NCI-H69 (cell line): ENCODE measurements around the gene CDK5RAP1.

Source experiments
- DNase-seq: peaks from one replicate; lab custom pipeline; 2025; lab: John Stamatoyannopoulos, UW

CDK5RAP1 gene

DNA sequence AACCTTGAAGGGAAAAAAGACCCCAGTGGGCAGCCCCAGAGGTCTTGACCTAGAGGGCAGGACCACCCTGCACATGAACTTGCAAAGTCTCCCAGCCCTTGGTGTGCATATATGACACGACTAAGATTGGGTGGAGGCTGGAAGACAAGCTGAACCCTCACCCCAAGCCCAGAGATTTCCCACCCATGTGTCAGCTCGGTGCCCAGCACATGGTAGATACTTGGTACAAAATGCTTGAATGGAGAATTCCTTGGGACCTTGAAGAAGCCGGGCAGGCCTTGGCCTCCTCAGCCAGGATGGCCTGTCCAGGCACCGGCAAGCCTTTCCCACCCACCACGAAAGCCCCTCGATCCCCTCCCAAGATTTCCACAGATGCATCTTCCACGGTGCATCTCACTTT, 67.7 kb downstream of the CDK5RAP1 start:
- no peak for DNase-seq

DNA sequence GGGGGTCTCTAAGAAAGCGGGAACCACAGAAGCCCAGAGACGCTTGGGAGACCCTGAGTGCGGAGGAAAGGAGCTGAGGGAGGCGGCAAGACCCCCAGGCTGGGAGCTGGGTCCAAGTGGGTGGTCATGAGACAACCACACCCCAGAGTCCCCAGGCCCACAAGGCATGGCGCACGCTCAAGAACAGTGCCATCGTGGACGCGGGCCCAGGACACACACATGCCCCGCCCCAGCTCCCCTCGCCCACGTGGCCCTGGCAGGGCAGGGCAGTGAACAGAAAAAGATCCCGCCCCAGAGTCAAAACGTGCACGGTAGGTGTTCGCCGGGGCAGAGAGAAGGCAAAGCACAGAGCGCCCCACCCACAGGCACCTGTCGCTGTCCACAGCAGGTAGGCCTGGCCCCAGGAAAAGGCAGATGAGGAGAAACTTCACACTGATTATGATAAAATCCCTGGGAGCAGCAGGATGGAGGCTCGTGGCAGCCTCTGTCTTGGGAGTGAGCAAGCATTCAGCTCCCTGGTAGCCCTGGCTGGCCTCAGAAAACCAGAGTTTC, 68.3 kb downstream of the CDK5RAP1 start:
- DNase-seq = peak; percentile 23

DNA sequence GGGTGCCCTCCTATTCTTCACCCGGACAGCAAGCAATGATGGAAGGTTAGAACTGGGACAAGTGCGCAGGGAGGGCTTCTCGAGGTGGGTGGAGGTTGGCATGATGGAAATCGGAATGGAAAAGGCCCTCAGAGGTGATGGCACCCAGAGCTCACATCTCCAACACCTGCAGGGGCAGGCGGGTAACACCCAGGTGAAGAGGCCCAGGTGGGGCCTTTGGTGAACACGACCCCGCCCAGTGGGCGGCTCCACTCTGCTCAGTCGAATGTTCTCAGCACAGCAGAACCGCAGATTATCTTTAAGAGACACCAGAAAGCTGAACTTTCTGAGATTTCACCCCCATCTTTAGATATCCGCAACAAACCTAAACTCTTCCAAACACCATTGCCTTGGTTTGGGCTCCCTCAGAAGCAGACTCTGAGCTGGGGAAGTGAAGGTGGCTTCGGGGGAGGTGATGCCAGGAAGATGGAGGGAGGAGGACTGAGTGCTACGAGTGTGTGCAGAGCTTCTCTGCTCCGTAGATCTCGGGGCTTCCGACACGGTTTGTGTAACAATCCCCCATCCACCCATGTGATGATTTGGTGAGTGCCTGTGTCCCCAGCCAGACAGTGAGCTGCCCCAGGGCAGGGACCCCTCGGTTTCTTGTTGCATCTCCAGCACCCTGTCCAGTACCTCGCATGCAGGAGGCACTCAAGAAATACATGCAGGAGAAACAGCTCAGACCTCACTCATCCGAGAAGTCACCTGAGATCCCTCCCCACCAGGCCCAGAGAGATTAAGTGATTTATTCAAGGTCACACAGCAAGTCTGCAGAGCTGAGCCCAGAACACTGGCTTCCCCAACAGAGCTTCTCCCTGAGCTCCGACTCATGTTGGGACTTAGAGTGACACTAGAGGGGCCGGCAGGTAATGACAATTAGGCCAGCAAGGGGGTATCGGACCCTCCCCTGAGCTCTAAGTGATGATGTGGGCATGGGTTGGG, 72.9 kb downstream of the CDK5RAP1 start:
- DNase-seq = no peak

DNA sequence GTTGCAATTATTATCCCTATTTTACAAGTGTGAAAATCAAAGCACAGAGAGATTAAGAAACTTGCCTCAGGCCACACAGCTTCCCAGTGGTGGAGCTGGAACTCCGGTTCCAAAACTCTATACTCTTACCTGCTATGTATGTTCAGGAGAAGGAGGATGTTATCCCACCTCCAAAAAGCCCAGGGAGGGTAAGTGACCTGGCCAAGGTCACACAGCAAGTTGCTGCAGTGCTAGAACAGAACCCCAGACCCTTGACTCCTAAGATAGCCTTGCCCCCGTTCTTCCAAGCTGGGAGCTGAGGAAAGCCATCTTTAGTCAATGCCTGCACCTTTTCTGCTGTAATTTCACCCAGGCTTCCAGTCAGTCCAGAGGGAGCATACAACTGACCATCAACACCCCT, 76.0 kb downstream of the CDK5RAP1 start:
- no peak for DNase-seq

DNA sequence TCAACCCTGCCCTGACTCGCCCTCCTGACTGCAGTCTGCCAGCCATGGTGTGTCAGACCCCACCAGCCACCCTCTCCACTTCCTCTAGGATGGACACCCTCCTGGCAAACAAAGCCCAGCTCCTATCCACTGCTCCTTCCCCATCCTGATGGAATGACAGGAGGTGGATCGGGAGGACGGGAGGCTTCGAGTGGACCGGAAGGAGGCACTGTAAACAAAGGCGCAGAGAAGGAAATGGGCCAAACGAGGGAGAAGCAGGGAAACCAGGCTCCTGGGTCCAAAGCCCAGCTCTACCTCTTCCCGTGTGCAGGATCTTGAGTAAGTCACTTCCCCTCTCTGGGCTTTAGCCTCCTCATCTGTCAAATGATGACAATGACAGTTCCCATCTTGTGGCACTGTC, 78.1 kb downstream of the CDK5RAP1 start:
- DNase-seq = no peak

DNA sequence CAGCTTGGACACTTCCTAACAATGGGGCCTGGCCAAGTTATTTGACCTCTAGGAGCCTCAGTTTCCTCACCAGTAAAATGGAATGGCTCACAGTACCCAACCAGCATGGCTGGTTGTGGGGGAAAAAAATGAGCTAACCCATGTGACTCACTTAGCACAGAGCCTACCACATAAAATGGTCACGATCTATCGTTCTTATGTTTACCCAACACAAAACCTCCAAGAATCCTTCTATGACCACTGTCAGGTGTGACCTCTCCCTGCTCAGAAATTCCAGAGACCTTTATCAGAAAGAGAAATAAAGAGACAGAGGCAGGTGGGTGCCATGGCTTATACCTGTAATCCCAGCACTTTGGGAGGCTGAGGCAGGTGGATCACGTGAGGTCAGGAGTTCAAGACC, 78.9 kb downstream of the CDK5RAP1 start:
- no peak for DNase-seq

DNA sequence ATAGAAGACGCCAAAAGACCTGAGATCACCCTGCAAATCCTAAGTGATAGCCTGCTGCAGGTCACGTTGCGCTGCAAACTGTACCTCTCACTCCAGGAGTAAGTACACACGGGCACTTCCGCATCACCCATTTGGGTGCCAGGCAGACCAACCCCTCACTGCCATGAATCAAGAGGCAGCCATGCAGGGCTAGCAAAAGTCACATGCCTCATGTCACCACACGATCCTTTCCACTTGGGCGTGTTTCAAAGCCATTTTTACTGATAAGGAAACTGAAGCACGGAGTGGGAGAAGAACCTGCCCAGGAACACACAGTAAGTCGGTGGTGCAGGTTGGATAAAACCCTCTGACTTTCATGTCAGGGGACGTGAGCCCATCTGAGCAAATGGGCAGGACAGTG, 81.3 kb downstream of the CDK5RAP1 start:
- DNase-seq = no peak

DNA sequence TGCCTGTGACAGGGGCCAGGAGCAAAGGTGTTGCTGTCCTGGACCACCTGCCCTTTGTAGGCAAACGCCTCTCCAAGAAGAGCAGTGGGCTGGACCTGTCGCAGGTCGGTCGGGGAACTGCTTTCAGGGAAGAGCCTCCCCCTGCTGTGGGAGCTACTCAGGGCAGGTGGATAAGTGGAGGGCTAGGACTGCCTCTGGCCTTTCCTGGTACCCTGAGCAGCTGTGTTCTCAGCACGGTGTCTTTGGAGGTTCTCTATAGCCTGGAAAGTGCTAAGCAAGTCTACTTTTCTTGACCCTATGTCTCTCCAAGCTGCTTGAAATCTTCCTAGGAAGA, 83.3 kb downstream of the CDK5RAP1 start:
- peak; percentile 44 for DNase-seq

DNA sequence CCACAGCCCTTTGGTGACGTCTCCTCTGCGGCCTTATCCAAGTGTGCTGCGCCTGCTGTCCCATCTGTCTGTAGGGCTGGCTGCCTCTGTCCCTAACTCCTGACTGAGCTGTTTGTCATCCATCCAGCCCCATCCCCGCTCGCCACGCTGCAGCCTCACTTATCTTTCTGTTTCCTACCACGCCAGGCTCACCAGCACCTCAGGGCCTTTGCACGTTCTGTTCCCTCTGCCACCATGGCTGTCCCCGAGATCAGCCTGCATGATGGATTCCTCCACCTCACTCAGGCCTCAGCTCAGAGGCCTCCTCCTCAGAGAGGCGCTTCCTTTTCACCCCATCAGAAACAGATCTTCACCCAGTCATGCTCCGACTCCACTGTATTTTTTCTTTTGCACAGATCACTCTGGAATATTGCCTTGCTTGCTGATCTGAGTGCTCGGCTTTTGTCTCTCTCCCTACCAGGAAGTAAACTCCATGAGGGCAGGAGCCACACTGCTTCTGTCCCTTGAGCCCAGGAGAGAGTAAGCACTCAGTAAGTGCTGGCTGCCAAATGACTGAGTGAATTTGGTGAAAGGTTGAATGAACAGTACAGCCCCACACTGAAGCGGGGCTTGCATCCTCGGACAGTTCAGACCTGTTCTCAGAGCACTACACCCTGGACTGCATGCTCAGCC, 83.8 kb downstream of the CDK5RAP1 start:
- DNase-seq = no peak

DNA sequence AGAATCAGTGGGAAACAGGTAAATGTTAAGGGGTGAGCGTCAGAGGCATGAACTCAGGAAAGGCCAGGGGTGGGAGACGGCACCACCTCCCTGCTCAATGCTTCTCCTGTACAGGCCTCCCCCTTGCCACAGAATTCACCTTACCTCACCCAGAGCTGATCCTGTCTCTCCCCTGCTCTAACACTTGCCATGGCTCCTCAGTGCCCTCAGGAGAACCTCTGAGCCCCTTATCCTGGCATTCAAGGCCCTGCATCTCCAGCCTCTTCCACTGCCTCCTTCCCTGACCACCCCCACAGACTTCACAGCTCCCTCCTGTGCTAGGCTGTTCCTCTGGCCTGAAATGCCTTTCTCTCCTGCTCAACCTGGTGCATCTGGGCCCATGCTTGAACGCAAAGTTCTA, 84.4 kb downstream of the CDK5RAP1 start:
- no peak for DNase-seq

DNA sequence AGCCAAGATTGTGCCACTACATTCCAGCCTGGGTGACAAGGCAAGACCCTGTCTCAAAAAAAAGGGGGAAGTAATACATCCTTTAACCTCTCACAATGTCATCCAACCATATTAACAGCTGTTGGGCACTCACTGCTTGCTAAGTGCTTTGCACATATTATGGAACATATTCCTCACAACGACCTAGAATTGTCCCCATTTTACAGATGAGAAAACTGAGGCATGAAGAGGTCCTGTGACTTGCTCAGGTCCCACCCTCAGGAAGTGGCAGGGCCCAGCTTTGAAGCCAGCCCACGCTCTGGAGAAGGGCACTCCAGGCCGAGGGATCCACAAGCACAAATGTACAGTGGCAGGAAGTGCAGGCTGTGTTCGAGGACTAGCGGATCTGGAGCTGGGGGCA, 85.0 kb downstream of the CDK5RAP1 start:
- no peak for DNase-seq

DNA sequence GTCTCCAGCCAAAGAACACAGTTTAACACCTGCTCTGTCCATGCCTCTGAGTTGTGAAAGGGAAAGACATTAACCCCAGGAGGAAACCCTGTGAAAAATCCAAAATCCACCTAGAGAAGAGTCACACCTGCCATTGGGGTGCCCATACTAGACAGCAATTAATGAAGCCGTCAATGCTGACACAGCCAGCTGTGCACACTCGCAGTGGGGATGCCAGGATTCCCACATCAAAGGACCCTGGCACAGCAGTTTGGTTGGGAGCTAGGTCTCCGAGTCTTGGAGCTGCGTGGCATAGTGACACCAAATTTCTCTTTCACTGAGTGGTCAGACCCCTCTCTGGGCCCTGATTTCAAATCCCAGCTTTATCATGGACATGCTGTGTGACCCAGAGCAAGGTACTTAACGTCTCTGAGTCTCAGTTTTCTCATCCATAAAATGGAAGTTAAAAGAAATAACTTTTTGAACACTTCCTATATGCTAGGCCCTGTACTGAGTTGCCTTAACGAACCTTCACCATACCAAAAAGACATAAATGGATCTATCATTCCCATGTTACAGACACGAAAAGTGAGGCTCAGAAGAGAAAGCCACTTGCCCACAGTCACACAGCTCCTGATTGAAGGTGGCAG, 87.5 kb downstream of the CDK5RAP1 start:
- no peak for DNase-seq

DNA sequence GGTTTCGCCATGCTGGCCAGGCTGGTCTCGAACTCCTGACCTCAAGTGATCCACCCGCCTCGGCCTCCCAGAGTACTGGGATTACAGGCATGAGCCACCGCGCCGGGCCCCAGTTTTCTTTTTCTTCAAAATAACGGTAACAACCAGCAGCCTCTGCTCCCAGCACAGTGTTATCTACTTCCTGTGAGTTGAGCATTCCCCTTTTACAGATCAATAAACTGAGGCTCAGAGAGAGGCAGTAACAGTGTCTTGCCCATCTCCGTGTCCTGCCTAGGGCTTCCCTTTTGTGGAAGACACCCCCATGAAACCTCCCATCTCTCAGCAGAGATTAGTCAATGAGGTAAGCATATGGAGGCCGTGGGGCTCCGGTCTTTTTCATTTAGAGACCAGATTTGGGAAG, 88.7 kb downstream of the CDK5RAP1 start:
- no peak for DNase-seq

DNA sequence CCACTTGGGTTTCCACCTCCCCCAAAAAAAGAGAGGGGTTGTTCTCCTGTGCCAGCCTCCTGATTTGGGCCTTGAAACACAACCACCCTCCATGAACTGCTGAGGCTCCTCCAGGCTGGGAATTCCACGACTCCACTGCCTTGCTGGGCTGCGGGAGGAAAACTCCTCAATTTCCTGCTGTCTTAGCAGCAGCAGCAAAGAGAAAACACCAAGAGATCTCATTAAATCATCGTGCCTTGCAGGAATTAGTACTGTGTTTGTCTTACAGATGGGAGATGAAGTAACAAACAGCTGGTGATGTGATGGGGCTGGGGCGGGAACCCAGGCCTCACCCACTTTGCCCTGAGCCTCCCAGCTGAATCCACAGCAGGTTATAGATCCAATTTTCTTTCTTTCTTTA, 89.3 kb downstream of the CDK5RAP1 start:
- peak; percentile 33 for DNase-seq

DNA sequence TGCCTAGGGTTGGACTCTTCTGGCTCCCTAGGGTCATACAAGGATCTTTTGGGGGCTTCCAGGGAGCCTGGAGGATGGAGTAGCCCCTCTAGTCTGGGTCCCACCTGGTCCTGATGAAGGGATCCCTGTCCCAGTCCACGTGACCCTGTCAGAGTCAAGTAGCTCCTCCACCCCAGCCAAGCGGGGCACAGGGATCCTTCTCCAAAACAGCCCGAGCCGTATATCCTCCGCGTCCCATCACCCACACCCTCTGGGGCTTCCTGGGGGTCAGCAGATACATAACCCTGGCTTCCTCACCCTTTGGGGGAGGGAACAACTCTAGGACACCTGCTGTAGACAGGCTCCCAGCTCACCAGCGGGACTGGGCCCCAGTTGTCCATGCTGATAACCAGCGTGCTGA, 90.3 kb downstream of the CDK5RAP1 start:
- no peak for DNase-seq

DNA sequence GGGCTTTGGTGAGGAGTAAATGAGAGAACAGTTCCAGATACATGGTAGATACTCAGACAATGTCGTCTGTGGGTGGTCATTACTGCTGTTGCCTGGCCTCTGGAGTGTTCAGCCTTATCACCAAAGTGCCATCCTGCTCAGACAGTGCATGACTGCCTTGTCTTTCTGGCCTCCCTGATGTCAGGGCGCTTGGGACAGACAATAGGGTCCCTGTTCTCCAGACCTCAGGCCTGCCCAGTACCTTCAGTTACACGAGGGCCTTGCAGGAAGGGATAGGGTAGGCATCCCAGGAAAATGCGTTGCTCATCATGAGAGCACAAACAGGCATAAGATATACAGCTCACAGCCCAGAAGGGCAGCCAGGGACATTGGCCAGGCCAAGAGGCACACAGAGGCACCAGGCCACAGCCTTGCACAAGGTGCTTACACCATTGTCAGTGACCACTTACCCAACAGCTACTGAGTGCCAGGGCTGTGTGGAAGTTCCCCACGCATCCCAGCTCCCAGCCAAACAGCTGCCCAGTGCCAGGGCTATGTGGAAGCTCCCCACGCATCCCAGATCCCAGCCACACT, 90.9 kb downstream of the CDK5RAP1 start:
- no peak for DNase-seq

DNA sequence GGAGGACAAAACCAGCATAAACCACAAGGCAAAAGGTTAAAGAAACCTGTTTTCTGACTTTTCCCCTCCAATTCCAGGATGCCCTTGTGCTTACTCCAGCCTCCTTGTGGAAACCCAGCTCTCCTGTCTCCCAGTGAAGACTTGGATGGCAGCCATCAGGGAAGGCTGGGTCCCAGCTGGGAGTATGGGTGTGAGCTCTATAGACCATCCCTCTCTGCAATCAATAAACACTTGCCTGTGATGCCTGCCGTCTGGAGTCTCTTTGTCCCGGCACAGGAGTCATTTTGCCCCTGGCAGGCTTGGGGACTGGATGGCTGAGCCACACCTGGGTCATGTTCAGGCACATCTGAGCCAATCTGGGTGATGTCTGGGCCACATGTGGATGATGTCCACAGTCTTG, 91.7 kb downstream of the CDK5RAP1 start:
- peak; percentile 80 for DNase-seq
